ENCODE results near the gene STX4. TPM values are rescaled to one million over a fixed set of nuclear protein-coding genes. Genes with fewer than 3 reads are reported as not detected.

STX4 gene
- total and polyA plus RNA-seq, 9 of the 15 experiments (the other 6 are each of a cell fraction or from before 2014, with no cell fraction given): 3.2 to 48.0 (median 21.5) TPM

GRCh38 chr16:30985401-30986128 lies 47.8 kb upstream of the STX4 start (continued):
- TF ChIP-seq, protein P1, sequence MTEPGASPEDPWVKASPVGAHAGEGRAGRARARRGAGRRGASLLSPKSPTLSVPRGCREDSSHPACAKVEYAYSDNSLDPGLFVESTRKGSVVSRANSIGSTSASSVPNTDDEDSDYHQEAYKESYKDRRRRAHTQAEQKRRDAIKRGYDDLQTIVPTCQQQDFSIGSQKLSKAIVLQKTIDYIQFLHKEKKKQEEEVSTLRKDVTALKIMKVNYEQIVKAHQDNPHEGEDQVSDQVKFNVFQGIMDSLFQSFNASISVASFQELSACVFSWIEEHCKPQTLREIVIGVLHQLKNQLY (CRISPR knock-in tag; conservative IDR thresholded peaks at IDR 0.05): no peak
- TF ChIP-seq, protein P2, sequence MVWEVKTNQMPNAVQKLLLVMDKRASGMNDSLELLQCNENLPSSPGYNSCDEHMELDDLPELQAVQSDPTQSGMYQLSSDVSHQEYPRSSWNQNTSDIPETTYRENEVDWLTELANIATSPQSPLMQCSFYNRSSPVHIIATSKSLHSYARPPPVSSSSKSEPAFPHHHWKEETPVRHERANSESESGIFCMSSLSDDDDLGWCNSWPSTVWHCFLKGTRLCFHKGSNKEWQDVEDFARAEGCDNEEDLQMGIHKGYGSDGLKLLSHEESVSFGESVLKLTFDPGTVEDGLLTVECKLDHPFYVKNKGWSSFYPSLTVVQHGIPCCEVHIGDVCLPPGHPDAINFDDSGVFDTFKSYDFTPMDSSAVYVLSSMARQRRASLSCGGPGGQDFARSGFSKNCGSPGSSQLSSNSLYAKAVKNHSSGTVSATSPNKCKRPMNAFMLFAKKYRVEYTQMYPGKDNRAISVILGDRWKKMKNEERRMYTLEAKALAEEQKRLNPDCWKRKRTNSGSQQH (CRISPR knock-in tag; IDR thresholded peaks at IDR 0.05): 0 out of 2 replicates have a peak, but pooled peaks have one; percentile 67
- peak; percentile 59; the same call in 1 of the 2 replicates for TF ChIP-seq RBFOX2 (IDR thresholded peaks at IDR 0.05; ENCODE audit: low read depth, low read length)
- no peak for TF ChIP-seq POLR2B (IDR thresholded peaks at IDR 0.05; ENCODE audit: low read depth, partially characterized antibody)
- no peak for TF ChIP-seq RBBP5 (IDR thresholded peaks at IDR 0.05; ENCODE audit: borderline replicate concordance, insufficient read depth, low read length, poor library complexity, severe bottlenecking)
- TF ChIP-seq CHD2 (IDR thresholded peaks at IDR 0.05; ENCODE audit: low read depth, low read length): no peak
- TF ChIP-seq RBM39 (optimal IDR thresholded peaks at IDR 0.05; ENCODE audit: low read depth, low read length): no peak
- TF ChIP-seq HOXB6 (CRISPR knock-in tag; IDR thresholded peaks at IDR 0.05; ENCODE audit: borderline replicate concordance): no peak
- TF ChIP-seq NCOA6 (IDR thresholded peaks at IDR 0.05): no peak
- TF ChIP-seq, protein P3, sequence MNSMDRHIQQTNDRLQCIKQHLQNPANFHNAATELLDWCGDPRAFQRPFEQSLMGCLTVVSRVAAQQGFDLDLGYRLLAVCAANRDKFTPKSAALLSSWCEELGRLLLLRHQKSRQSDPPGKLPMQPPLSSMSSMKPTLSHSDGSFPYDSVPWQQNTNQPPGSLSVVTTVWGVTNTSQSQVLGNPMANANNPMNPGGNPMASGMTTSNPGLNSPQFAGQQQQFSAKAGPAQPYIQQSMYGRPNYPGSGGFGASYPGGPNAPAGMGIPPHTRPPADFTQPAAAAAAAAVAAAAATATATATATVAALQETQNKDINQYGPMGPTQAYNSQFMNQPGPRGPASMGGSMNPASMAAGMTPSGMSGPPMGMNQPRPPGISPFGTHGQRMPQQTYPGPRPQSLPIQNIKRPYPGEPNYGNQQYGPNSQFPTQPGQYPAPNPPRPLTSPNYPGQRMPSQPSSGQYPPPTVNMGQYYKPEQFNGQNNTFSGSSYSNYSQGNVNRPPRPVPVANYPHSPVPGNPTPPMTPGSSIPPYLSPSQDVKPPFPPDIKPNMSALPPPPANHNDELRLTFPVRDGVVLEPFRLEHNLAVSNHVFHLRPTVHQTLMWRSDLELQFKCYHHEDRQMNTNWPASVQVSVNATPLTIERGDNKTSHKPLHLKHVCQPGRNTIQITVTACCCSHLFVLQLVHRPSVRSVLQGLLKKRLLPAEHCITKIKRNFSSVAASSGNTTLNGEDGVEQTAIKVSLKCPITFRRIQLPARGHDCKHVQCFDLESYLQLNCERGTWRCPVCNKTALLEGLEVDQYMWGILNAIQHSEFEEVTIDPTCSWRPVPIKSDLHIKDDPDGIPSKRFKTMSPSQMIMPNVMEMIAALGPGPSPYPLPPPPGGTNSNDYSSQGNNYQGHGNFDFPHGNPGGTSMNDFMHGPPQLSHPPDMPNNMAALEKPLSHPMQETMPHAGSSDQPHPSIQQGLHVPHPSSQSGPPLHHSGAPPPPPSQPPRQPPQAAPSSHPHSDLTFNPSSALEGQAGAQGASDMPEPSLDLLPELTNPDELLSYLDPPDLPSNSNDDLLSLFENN (IDR thresholded peaks at IDR 0.05; ENCODE audit: low read depth in 2 of 2, low read length in 2 of 2): no peak
- TF ChIP-seq RAD51 (IDR thresholded peaks at IDR 0.05; ENCODE audit: borderline replicate concordance, low read depth): no peak; the same call in 1 of the 2 replicates
- TF ChIP-seq ELK1 (CRISPR knock-in tag; IDR thresholded peaks at IDR 0.05): no peak
- no peak for TF ChIP-seq SOX6 (IDR thresholded peaks at IDR 0.05)
- TF ChIP-seq RBM15 (IDR thresholded peaks at IDR 0.05; ENCODE audit: insufficient read depth, low read length): no peak
- TF ChIP-seq FOXJ3 (CRISPR knock-in tag; IDR thresholded peaks at IDR 0.05): no peak
- TF ChIP-seq CXXC5 (CRISPR knock-in tag; IDR thresholded peaks at IDR 0.05): 0 out of 2 replicates have a peak, but pooled peaks have one; percentile 28
- TF ChIP-seq, protein P4, sequence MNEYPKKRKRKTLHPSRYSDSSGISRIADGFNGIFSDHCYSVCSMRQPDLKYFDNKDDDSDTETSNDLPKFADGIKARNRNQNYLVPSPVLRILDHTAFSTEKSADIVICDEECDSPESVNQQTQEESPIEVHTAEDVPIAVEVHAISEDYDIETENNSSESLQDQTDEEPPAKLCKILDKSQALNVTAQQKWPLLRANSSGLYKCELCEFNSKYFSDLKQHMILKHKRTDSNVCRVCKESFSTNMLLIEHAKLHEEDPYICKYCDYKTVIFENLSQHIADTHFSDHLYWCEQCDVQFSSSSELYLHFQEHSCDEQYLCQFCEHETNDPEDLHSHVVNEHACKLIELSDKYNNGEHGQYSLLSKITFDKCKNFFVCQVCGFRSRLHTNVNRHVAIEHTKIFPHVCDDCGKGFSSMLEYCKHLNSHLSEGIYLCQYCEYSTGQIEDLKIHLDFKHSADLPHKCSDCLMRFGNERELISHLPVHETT (CRISPR knock-in tag; conservative IDR thresholded peaks at IDR 0.05 in 1 of 2, IDR thresholded peaks at IDR 0.05 in 1 of 2): no peak
- TF ChIP-seq CBX3 (IDR thresholded peaks at IDR 0.05; ENCODE audit: borderline replicate concordance in 1 of 2, low read length in 2 of 2): no peak

Measured in K562 (cell line).